D341Med (cell line): Measurements from ENCODE around the gene TMEM100.
"Not testable (repeated sequence)": the region's sequence is repeated elsewhere in the genome, so short reads cannot be mapped to it uniquely, and the experiment has no call there.

Source experiments
- DNase-seq: peaks from one replicate; pipeline ENCODE4 v3.0.0; 2012; ENCODE audit warnings: low spot score

TMEM100 gene

DNA sequence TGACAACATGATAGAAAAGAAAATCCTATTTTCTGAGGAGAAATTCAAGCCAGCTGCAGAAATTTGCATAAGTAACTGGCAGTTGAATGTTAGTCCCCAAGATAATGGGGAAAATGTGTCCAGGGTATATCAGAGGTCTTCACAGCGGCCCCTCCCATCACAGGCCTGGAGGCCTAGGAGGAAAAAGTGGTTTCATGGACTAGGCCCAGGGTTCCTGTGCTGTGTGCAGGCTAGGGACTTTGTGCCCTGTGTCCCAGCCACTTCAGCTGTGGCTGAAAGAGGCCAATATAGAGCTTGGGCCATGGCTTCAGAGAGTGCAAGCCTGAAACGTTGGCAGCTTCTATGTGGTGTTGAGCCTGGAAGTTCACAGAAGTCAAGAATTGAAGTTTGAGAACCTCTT, 35.6 kb downstream of the TMEM100 start:
- DNase-seq = no peak

DNA sequence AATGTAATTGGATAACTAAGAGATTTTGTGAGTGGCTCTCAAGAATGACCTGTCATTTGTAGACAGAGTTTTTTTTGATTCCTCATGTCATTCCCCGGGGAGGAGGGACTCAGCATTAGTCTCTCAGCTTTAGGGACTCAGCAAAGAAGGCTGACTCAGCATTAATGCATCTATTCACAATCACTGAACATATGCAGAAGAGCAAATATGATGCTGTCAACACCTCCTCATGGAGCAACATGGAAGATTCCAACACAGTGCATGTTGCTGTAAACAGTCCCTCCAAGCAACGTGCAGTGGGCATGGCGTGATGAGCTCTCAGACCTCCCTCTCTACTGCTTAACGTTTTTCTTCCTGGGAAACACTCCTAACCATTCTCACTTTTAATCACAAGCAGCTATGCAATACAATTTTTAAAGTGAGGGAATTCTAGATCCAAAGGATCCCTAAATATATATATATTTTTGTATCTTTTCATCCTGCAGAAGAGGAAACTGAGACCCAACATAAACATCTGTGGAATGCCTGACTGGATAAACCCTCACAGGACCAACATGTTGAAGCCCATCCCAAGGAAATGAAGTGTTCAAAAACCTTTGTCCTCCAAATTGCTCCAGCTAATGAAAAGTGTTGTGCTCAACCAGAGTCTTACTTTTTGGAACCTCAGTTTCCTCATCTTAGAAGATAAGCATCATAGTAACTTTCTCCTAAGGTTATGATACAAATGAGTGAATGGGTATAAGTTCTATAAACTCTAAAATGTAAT, 38.9 kb downstream of the TMEM100 start:
- no peak for DNase-seq

DNA sequence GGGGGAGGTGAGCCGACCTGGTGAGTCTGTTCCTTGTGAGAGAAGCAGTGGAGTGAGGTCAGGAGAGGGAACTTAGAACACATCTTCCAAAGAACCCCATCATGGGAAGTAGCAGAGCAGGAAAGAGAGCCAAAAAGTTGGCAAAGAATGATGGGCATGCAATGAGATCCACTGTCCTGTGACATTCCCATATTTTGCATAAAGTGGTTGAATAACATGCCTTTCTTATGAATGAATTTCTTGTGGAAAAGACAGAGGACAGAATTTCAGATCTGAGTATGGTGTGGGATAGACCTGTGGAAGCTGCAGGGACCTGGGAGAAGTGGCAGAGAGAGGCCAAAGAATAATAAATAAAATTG, 41.3 kb downstream of the TMEM100 start:
- DNase-seq = no peak

DNA sequence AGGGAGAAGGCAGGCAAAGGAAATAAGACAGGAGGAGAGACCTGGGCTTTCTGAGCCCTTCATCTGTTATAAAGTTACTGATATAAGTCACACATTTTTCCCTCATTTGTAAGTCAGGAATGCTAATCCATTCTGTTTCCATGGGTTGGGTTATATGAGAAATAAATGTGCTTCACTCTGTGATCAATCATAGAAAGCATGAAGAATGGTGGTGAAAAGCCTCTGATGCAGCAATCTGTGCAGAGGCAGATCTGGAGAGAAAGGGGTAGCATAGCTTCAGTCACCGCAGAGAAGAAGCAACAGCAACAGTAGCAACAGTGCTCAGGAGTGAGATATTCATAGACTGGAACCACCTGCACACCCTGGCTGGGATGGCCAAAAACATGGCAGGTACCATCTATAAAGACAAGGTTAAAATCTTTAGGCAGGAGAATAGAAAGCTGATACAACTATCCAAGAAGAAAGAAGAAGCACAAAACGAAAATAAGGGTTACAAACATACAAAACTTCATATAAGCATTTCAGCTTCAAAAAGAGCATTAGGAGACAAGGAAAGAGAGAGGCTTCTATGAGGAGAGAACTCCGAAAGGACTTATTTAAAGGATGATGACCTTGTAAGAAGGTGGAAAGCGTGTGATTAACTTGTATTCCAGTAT, 41.9 kb downstream of the TMEM100 start:
- no peak for DNase-seq

DNA sequence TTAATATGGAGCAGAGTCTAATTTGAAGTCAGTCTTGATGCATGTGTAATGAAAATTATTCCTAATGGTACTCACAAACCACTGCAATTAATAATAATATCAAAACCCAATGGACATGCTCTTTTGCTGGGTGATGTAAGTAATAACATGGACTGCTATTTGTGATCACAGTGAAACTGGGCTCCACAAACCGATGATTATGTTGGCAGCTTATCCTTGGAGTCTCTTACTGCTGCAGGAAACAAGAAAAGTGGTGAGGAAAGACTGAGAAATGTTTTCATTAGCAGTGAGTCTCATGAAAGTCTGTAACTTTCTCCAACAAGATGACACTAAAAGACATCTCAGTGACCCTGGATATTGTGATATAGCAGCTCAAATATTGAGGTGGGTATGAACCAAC, 45.2 kb downstream of the TMEM100 start:
- no peak for DNase-seq

DNA sequence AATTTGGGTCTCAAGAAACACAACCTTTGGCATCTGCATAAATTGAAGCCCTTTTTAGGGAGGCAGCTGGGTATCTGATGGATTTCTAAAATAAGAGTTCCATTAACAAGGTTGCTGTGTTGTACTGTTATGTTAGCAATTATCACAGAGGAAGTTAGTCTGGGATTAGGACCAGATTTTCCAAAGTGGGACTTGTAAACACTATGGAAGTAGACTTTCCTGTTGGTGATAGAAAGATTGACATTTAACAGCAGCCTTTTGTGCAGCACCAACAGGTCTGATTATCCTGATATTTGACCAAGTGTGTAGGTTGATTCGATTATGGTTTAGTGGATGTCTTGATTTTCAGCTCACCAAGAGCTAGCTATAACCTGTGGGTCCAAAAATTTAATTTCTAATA, 46.4 kb downstream of the TMEM100 start:
- no peak for DNase-seq

DNA sequence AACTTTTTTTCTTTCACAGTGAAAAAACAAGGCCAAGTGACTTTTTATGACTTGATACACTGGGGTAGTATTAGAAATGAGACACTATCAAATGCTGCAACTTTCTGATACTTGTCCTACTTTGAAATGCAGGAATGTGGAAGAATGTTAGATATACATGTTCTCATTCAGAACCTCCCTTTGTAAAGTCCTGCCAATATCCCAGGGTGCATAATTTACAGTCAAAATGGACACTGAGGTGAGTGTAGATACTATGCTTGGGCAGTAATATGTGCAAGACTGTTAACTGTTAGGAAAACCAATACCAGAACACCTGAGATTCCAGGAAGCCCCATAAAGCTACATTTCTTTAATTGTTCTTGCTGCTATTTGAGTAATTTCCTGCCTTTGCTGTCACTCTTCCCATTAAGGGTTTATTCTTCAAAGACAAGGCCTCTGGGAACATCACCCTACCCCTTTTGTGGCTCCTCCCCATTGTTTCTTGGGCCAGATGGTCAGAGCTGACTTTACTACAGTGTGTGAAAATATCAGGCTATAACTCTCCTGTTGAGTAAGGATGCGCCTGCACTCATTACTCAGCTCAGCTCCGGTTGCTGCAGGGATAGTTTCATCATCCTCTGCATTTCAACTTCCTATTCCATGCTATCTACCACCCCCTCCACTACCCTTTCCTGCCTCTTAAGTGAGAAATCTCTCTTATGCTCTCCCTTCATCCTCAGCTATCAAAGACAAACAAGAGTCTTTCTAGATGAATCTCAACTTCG, 48.7 kb downstream of the TMEM100 start:
- no peak for DNase-seq

DNA sequence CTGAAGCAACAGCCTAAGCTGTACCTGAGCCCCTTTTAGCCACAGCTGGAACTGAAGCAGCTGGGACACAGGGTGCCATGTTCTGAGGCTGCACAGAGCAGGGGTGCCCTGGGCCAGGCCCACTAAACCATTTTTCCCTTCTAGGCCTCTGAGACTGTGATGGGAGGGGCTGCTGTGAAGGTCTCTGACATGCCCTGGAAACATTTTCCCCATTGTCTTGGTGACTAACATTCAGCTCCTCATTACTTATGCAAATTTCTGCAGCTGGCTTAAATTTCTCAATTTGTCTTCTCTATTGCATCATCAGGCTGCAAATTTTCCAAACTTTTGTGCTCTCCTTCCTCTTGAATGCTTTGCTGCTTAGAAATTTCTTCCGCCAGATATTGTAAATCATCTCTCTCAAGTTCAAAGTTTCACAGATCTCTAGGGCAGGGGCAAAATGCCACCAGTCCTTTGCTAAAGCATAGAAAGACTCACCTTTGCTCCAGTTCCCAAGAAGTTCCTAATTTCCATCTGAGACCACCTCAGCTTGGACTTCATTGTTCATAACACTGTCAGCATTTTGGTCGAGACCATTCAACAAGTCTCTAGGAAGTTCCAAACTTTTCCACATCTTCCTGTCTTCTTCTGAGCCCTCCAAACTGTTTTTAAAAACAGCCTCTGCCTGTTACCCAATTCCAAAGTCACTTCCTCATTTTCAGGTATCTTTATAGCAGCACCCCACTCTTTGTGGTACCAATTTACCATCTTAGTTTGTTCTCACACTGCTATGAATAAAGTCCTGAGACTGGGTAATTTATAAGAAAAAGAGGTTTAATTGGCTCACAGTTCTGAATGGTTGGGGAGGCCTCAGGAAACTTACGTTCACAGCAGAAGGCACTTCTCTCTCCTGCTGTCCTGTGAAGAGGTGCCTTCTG, 49.8 kb downstream of the TMEM100 start:
- no peak for DNase-seq

DNA sequence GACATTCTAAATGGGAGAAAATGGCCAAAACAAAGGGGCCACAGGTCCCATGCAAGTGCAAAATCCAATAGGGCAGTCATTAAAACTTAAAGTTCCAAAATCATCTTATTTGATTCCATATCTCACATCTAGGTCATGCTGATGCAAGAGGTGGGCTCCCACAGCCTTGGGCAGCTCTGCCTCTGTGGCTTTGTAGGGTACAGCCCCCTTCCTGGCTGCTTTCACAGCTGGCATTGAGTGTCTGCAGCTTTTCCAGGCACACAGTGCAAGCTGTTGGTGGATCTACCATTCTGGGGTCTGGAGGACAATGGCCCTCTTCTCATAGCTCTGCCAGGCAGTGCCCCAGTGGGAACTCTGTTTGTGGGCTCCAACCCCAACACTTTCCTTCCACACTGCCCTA, 50.7 kb downstream of the TMEM100 start:
- DNase-seq = not testable (repeated sequence)
